ENCODE measurements around the gene NUP54. TPM values are rescaled to one million over a fixed set of nuclear protein-coding genes. Genes with fewer than 3 reads are reported as not detected.

Gene NUP54
- total and polyA plus RNA-seq, 2 of the 8 experiments (the other 6 are each of a cell fraction or from before 2014, with no cell fraction given): 51.4 to 103 TPM

- TF ChIP-seq CHD7 (IDR thresholded peaks at IDR 0.05; ENCODE audit: insufficient replicate concordance, low read length) (no peak), TCF12 (IDR thresholded peaks at IDR 0.05; ENCODE audit: low read depth, low read length) (no peak), NANOG (IDR thresholded peaks at IDR 0.05; ENCODE audit: insufficient read depth, low read depth, low read length, poor library complexity, severe bottlenecking) (no peak), SIRT6 (IDR thresholded peaks at IDR 0.05; ENCODE audit: low read length) (no peak), POLR2AphosphoS5 (IDR thresholded peaks at IDR 0.05; ENCODE audit: low read depth, low read length) (no peak), JUND (IDR thresholded peaks at IDR 0.05; ENCODE audit: low read length) (no peak), SIX5 (IDR thresholded peaks at IDR 0.05; ENCODE audit: low read depth, low read length) (no peak)
Observed at GRCh38 chr4:76153356-76153755, 5.2 kb upstream of the NUP54 start (continued).

All from H1 (cell line).